A673 (cell line): ENCODE results near the gene GRID2. TPM values are rescaled to one million over a fixed set of nuclear protein-coding genes. Genes with fewer than 3 reads are reported as not detected.
A peak's percentile ranks its signal among the peaks of the same experiment; 100 is the strongest.

ENCODE experiments used
- BruUV-seq: library from RNA; stranded (reverse); fragments of 400-500 nt; replicated peaks from 2 replicates; lab custom pipeline; 2021; lab: Mats Ljungman, UMichigan
- CTCF ChIA-PET: fragments of 300-600 bp; sonication (Branson Sonifier 250); formaldehyde crosslinking; loops from one replicate; lab custom pipeline; 2022; ENCODE audit warnings: antibody characterized with exemption; lab: Charles Lee
- POLR2A ChIA-PET: fragments of 300-600 bp; sonication (Branson Sonifier 250); formaldehyde crosslinking; loops from one replicate; lab custom pipeline; 2022; ENCODE audit warnings: antibody characterized with exemption; ENCODE audit not compliant: low non-redundant PET; lab: Charles Lee
- DNase-seq: peaks from one replicate; pipeline ENCODE4 v3.0.0-alpha.2; 2015; ENCODE audit warnings: low spot score
- H3K27ac ChIP-seq: fragments of 200-600 bp; sonication (generic); 2 replicates; pipeline ENCODE4 v1.5.1; 2016; ENCODE audit warnings: mixed run types, low read depth, mild to moderate bottlenecking, mixed read lengths, antibody characterized with exemption, low read length; ENCODE audit not compliant: poor library complexity, severe bottlenecking
- H3K27me3 ChIP-seq: fragments of 200-600 bp; sonication (generic); replicated peaks from 2 replicates; pipeline ENCODE4 v1.6.1; 2017; ENCODE audit warnings: mixed run types, low read depth, mild to moderate bottlenecking, mixed read lengths, antibody characterized with exemption, low read length; ENCODE audit not compliant: insufficient read depth, poor library complexity
- H3K36me3 ChIP-seq: fragments of 200-600 bp; sonication (generic); 2 replicates; pipeline ENCODE4 v1.6.1; 2016; ENCODE audit warnings: mixed run types, mild to moderate bottlenecking, mixed read lengths, antibody characterized with exemption, low read length; ENCODE audit not compliant: insufficient read depth, poor library complexity, severe bottlenecking
- H3K4me1 ChIP-seq: fragments of 200-600 bp; sonication (generic); 2 replicates; pipeline ENCODE4 v1.6.1; 2017; ENCODE audit warnings: mixed run types, mild to moderate bottlenecking, mixed read lengths, antibody characterized with exemption, low read length; ENCODE audit not compliant: insufficient read depth, poor library complexity, severe bottlenecking
- H3K4me3 ChIP-seq: fragments of 200-600 bp; sonication (generic); 2 replicates; pipeline ENCODE4 v1.5.1; 2016; ENCODE audit warnings: low read depth, mixed run types, mild to moderate bottlenecking, mixed read lengths, low read length; ENCODE audit not compliant: poor library complexity, severe bottlenecking
- H3K9me3 ChIP-seq: fragments of 200-600 bp; sonication (generic); 2 replicates; pipeline ENCODE4 v1.6.1; 2016; ENCODE audit warnings: mixed run types, low read depth, mild to moderate bottlenecking, mixed read lengths, antibody characterized with exemption, low read length; ENCODE audit not compliant: poor library complexity, severe bottlenecking
- CTCF ChIP-seq: fragments of 300-800, 200-600 bp; sonication (generic); conservative IDR thresholded peaks from 2 replicates; pipeline ENCODE4 v1.5.1; 2017; ENCODE audit warnings: low read depth, mild to moderate bottlenecking, antibody characterized with exemption, low read length, moderate library complexity, mixed read lengths
- EZH2 ChIP-seq: fragments of 200-600 bp; sonication (generic); IDR thresholded peaks from 2 replicates; pipeline ENCODE4 v1.6.1; 2017; ENCODE audit warnings: borderline replicate concordance, low read depth, mild to moderate bottlenecking, mixed read lengths, antibody characterized with exemption, low read length; ENCODE audit not compliant: poor library complexity, severe bottlenecking
- intact Hi-C: fragments of 100-400 bp; cut with micrococcal nuclease; formaldehyde crosslinking; loops from one replicate; pipeline ENCODE4 v1.10.0; 2022; ENCODE audit not compliant: unreplicated experiment
- total RNA-seq: library from RNA; stranded (reverse); gene quantifications from 2 replicates; pipeline ENCODE4 v1.2.3, GENCODE V29; 2021

Gene GRID2
- total RNA-seq, 1 experiment from 2014 or later = not detected

- Histone ChIP-seq H3K4me3 (no peak overlapping the region), H3K36me3 (no peaks in the 10 kb centered on the region), H3K4me1 (no peaks in the 10 kb centered on the region), H3K27me3 (no peaks in the 10 kb centered on the region), H3K9me3 (no peaks in the 10 kb centered on the region), H3K27ac (no peak overlapping the region)
- intact Hi-C loops = no loop called here
- no TSS peak for BruUV-seq
- TF ChIP-seq EZH2 (no peak), CTCF (peak; percentile 48)
- CTCF ChIA-PET = no interaction called here
- DNase-seq = peak; percentile 67
- POLR2A ChIA-PET = no interaction called here
These were observed 895.7 kb downstream of the GRID2 start for GRCh38 chr4:93199492-93199891.

- intact Hi-C loops = no loop called here
- no peak for TF ChIP-seq EZH2
- no peak for TF ChIP-seq CTCF
- Histone ChIP-seq H3K27me3 (no peaks in the 10 kb centered on the region), H3K4me3 (no peak overlapping the region), H3K36me3 (no peaks in the 10 kb centered on the region), H3K4me1 (no peaks in the 10 kb centered on the region), H3K27ac (no peak overlapping the region), H3K9me3 (no peaks in the 10 kb centered on the region)
- ChIA-PET POLR2A (no interaction called here), CTCF (interaction anchor here (0.6 kb wide), 1 partner anchor 28 kb away, joined by 3 read pairs; no protein-coding TSS in a partner anchor)
- DNase-seq = no peak
- no TSS peak for BruUV-seq
These were observed 897.8 kb downstream of the GRID2 start for GRCh38 chr4:93201471-93202096.

- TF ChIP-seq CTCF (no peak), EZH2 (no peak)
- intact Hi-C loops = no loop called here
- Histone ChIP-seq H3K27me3 (no peaks in the 10 kb centered on the region), H3K36me3 (no peaks in the 10 kb centered on the region), H3K4me1 (no peaks in the 10 kb centered on the region), H3K9me3 (no peaks in the 10 kb centered on the region), H3K27ac (no peak overlapping the region), H3K4me3 (no peak overlapping the region)
- BruUV-seq = no TSS peak
- no peak for DNase-seq
- CTCF ChIA-PET = no interaction called here
- POLR2A ChIA-PET = no interaction called here
These were observed 899.9 kb downstream of the GRID2 start for GRCh38 chr4:93203708-93204107.
